Esophagus squamous epithelium (tissue), 4 donors: ENCODE measurements around the gene KCNH5.

Experiments used
- CTCF ChIP-seq, 6 experiments: fragments of 450-650 bp in 4 of 6; fragments of 200-600 bp in 2 of 6; sonication (generic) in 2 of 6; IDR thresholded peaks; one replicate each; pipeline ENCODE4 v1.5.1; 2016 to 2019; ENCODE audit warnings: antibody characterized with exemption in 6 of 6, mild to moderate bottlenecking in 4 of 6, moderate library complexity in 4 of 6
- POLR2A ChIP-seq, 4 donors: fragments of 450-650 bp; IDR thresholded peaks; one replicate each; pipeline ENCODE4 v1.6.1; 2017; ENCODE audit warnings: antibody characterized with exemption in 4 of 4, mild to moderate bottlenecking in 4 of 4, moderate library complexity in 3 of 4

GRCh38 chr14:62706217-62706616, 339.0 kb downstream of the KCNH5 start:
- TF ChIP-seq CTCF (IDR thresholded peaks at IDR 0.05) (no peak), POLR2A (IDR thresholded peaks at IDR 0.05) (no peak)
